ENCODE measurements around the gene ARHGEF26.
A peak's percentile ranks its signal among the peaks of the same experiment; 100 is the strongest.
"Not testable (repeated sequence)": the region's sequence is repeated elsewhere in the genome, so short reads cannot be mapped to it uniquely, and the experiment has no call there.

Gene ARHGEF26

DNA sequence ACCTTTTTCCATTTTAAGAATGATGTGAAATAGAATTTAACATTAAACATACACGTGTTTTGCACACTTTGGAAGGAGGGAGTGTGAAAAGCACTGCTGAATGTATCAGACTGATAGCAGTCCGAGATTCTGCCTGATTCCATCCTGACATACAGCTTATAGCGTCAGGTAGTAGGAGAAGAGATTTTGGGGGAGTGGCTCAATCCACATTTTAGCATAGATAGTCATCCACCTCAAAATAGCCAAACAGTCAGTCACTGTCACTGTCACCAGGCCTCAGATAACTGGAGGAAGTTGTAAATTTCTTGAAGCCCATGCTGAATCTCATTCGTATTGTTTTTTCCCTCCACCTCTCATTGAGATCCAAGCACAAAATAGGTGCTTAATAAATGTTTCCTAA, 35.4 kb upstream of the ARHGEF26 start:
- TF ChIP-seq ZNF8 (CRISPR knock-in tag; IDR thresholded peaks at IDR 0.05), result no peak
- no peak for TF ChIP-seq SNAI2 (CRISPR knock-in tag; IDR thresholded peaks at IDR 0.05)
- no peak for TF ChIP-seq TCF4 (CRISPR knock-in tag; IDR thresholded peaks at IDR 0.05; ENCODE audit: borderline replicate concordance)
- TF ChIP-seq, protein P1, sequence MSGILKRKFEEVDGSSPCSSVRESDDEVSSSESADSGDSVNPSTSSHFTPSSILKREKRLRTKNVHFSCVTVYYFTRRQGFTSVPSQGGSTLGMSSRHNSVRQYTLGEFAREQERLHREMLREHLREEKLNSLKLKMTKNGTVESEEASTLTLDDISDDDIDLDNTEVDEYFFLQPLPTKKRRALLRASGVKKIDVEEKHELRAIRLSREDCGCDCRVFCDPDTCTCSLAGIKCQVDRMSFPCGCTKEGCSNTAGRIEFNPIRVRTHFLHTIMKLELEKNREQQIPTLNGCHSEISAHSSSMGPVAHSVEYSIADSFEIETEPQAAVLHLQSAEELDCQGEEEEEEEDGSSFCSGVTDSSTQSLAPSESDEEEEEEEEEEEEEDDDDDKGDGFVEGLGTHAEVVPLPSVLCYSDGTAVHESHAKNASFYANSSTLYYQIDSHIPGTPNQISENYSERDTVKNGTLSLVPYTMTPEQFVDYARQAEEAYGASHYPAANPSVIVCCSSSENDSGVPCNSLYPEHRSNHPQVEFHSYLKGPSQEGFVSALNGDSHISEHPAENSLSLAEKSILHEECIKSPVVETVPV (CRISPR knock-in tag; IDR thresholded peaks at IDR 0.05), result no peak
- TF ChIP-seq ESRRG (CRISPR knock-in tag; IDR thresholded peaks at IDR 0.05), result no peak
- no peak for ATAC-seq

DNA sequence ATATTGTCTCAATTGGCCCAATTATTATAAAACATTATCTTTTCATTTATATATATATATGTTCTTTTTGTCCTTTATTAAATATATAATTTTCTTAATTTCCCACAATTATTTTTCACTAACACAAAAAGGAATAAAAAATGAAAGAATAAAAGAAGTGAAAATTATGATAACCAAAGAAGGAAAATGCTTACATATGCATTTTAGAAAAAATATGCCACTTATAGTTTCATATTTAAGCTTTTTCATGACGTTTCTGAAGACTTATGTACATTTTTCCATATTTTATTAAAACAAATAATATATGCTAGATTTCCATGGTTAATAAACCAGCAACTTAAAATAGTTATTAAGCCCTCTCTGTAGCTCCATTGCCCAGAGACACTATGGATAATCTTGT, 34.9 kb upstream of the ARHGEF26 start:
- TF ChIP-seq RARB (CRISPR knock-in tag; IDR thresholded peaks at IDR 0.05) (no peak), ZNF8 (CRISPR knock-in tag; IDR thresholded peaks at IDR 0.05) (no peak), ZC3H10 (CRISPR knock-in tag; IDR thresholded peaks at IDR 0.05) (no peak), ZFP3 (CRISPR knock-in tag; IDR thresholded peaks at IDR 0.05) (no peak), ESRRG (CRISPR knock-in tag; IDR thresholded peaks at IDR 0.05) (no peak), ARNTL (CRISPR knock-in tag; IDR thresholded peaks at IDR 0.05; ENCODE audit: borderline replicate concordance, low read depth) (no peak)
- TF ChIP-seq, protein P2, sequence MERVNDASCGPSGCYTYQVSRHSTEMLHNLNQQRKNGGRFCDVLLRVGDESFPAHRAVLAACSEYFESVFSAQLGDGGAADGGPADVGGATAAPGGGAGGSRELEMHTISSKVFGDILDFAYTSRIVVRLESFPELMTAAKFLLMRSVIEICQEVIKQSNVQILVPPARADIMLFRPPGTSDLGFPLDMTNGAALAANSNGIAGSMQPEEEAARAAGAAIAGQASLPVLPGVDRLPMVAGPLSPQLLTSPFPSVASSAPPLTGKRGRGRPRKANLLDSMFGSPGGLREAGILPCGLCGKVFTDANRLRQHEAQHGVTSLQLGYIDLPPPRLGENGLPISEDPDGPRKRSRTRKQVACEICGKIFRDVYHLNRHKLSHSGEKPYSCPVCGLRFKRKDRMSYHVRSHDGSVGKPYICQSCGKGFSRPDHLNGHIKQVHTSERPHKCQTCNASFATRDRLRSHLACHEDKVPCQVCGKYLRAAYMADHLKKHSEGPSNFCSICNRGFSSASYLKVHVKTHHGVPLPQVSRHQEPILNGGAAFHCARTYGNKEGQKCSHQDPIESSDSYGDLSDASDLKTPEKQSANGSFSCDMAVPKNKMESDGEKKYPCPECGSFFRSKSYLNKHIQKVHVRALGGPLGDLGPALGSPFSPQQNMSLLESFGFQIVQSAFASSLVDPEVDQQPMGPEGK (CRISPR knock-in tag; IDR thresholded peaks at IDR 0.05; ENCODE audit: borderline replicate concordance), result no peak
- ATAC-seq, result no peak

DNA sequence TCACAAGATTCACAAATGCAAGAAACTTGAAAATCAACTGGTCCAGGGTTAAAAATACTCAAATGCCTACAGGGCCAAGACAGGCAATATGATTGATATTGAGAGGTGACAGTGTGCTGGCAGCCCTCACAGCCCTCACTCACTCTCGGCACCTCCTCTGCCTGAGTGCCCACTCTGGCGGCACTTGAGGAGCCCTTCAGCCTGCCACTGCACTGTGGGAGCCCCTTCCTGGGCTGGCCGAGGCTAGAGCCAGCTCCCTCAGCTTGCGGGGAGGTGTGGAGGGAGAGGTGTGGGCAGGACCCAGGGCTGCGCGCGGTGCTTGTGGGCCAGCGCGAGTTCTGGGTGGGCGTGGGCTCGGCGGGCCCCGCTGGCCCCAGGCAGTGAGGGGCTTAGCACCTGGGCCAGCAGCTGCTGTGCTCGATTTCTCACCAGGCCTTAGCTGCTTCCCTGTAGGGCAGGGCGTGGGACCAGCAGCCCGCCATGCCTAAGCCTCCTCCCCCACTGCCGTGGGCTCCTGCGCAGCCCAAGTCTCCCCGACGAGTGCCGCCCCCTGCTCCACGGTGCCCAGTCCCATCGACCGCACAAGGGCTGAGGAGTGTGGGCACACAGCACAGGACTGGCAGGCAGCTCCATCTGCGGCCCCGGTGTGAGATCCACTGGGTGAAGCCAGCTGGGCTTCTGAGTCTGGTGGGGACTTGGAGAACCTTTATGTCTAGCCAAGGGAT, 33.3 kb upstream of the ARHGEF26 start:
- ATAC-seq, result not testable (repeated sequence)

DNA sequence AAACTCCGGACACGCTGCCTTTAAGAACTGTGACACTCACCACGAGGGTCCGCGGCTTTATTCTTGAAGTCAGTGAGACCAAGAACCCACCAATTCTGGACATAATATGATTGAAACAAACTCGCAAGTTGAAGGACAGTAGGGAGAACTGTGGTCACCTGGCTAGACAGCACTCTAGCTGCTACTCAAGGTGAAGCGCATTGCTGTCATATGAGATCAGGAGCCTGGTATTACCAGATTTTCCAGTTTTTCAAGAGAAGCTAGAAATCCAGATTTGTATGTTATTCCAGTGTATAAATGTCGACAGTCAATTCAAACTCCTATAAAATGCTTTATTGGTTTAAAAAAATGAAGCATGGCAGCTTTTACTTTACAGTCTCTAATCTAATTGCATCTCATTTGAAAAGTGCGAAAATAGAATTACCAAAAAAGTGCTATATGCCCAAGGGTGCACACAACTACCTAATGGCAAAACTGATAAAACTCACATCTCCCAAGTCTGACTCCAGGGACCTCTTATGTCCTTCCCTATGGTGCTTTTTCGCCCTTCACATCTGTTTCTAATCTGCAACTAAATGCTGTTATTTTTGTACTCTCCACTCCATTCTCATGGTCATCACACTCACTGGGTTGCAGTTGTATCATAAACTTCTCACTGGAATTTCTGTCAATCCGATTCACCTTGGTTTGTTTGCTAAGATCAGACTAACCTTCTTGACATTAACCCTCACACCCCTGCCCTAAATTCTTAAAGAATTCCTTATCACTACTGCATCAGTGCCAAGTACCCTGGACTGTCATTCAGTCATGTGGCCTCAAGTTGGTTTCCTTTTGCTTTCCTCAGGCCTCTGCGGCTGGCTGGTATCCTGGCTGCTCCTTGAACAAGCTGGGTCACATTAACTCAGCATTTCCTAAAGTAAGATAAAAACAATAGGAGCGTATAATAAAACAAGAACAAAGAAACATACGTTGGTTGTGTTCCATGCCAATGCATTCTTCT, 31.5 kb upstream of the ARHGEF26 start:
- peak; percentile 79 for ATAC-seq
- TF ChIP-seq, protein P1 (CRISPR knock-in tag; IDR thresholded peaks at IDR 0.05), result no peak
- TF ChIP-seq TCF4 (CRISPR knock-in tag; IDR thresholded peaks at IDR 0.05; ENCODE audit: borderline replicate concordance), result peak; percentile 55; the same call in 1 of the 2 replicates

DNA sequence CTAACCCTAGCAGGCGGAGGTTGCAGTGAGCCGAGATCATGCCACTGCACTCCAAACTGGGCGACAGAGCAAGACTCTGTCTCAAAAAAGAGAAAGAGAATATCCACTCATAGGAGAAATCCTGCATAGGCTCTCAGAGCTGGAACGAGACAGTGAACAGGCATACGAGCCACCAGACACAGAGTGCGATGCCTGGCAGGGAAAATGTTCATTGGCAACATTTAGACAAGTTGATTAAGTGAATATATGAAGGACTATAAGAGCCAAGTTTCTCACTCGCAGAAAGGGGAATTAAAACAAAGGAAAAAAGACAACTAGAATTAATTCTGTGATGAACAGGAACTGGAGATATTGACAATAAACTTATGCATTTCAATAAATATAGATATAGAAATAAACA, 27.1 kb upstream of the ARHGEF26 start:
- TF ChIP-seq TOX (CRISPR knock-in tag; IDR thresholded peaks at IDR 0.05; ENCODE audit: borderline replicate concordance), result no peak
- TF ChIP-seq OSR1 (CRISPR knock-in tag; IDR thresholded peaks at IDR 0.05), result no peak
- no peak for TF ChIP-seq GLIS3 (CRISPR knock-in tag; IDR thresholded peaks at IDR 0.05)
- no peak for TF ChIP-seq ISL1 (CRISPR knock-in tag; IDR thresholded peaks at IDR 0.05)
- TF ChIP-seq, protein P1 (CRISPR knock-in tag; IDR thresholded peaks at IDR 0.05), result no peak
- no peak for TF ChIP-seq ZFP3 (CRISPR knock-in tag; IDR thresholded peaks at IDR 0.05)
- TF ChIP-seq, protein P2 (CRISPR knock-in tag; IDR thresholded peaks at IDR 0.05; ENCODE audit: borderline replicate concordance), result no peak

More for the DNA sequence above, 27.1 kb upstream of the ARHGEF26 start:
- ATAC-seq, result no peak
